H1 (cell line): ENCODE data around the gene CFAP91. TPM values are rescaled to one million over a fixed set of nuclear protein-coding genes. Genes with fewer than 3 reads are reported as not detected.
A peak's percentile ranks its signal among the peaks of the same experiment; 100 is the strongest.

Source experiments
- CTCF ChIA-PET: fragments of 300-600 bp; sonication (Branson Sonifier 250); formaldehyde crosslinking; loops from one replicate; lab custom pipeline; 2021; ENCODE audit not compliant: partially characterized antibody; lab: Charles Lee
- POLR2A ChIA-PET: fragments of 300-600 bp; sonication (Branson Sonifier 250); formaldehyde crosslinking; loops from one replicate; lab custom pipeline; 2021; ENCODE audit warnings: inconsistent platforms; ENCODE audit not compliant: partially characterized antibody; lab: Charles Lee
- DNase-seq, 2 experiments: peaks; one replicate each; pipeline versions ENCODE4 v3.0.0 to v3.0.0-alpha.2; 2010 to 2022; ENCODE audit warnings: low spot score in 2 of 2, low read depth in 1 of 2, mixed read lengths in 1 of 2
- FAIRE-seq: peaks from 2 replicates; lab custom pipeline; 2011; peaks lifted over from hg19 to GRCh38; lab: Jason Lieb, UNC
- H2AFZ ChIP-seq: 2 replicates; pipeline ENCODE4 v1.8.1; 2012; ENCODE audit warnings: low read length, inconsistent platforms
- H2AK5ac ChIP-seq: 2 replicates; pipeline ENCODE4 v1.6.1; 2013; ENCODE audit warnings: low read depth, low read length
- H2BK120ac ChIP-seq: replicated peaks from 2 replicates; pipeline ENCODE3; 2013; ENCODE audit warnings: low read depth, low read length, inconsistent platforms
- H2BK12ac ChIP-seq: 2 replicates; pipeline ENCODE4 v1.6.1; 2013; ENCODE audit warnings: low read depth, low read length
- H2BK15ac ChIP-seq: 2 replicates; pipeline ENCODE4 v1.6.1; 2013; ENCODE audit warnings: low read length
- H2BK20ac ChIP-seq: 2 replicates; pipeline ENCODE4 v1.6.1; 2013; ENCODE audit warnings: low read length
- H2BK5ac ChIP-seq: 2 replicates; pipeline ENCODE4 v1.6.1; 2013; ENCODE audit warnings: low read depth, low read length
- H3K14ac ChIP-seq: 2 replicates; pipeline ENCODE4 v1.6.1; 2013; ENCODE audit warnings: inconsistent platforms; ENCODE audit not compliant: insufficient read length
- H3K18ac ChIP-seq: 2 replicates; pipeline ENCODE4 v1.6.1; 2013; ENCODE audit warnings: low read length; ENCODE audit errors: extremely low read depth
- H3K23ac ChIP-seq: 2 replicates; pipeline ENCODE4 v1.6.1; 2013; ENCODE audit warnings: inconsistent platforms; ENCODE audit not compliant: insufficient read length
- H3K23me2 ChIP-seq: 2 replicates; pipeline ENCODE4 v1.6.1; 2013; ENCODE audit warnings: low read depth, low read length
- H3K27ac ChIP-seq: 2 replicates; pipeline ENCODE4 v1.6.1; 2011; ENCODE audit warnings: low read depth, low read length, inconsistent platforms
- H3K27me3 ChIP-seq, 4 experiments: replicated peaks in 1 of 4; 1 replicate in 1 of 4; 2 replicates in 3 of 4; pipeline versions ENCODE4 v1.6.1 to v1.8.1; 2011 to 2013; ENCODE audit warnings: low read length in 3 of 4, mild to moderate bottlenecking in 3 of 4, inconsistent platforms in 2 of 4, mixed read lengths in 2 of 4, moderate library complexity in 1 of 4; ENCODE audit not compliant: control insufficient read depth in 3 of 4, insufficient read depth in 3 of 4; ENCODE audit errors: extremely low read depth in 1 of 4
- H3K36me3 ChIP-seq, 4 experiments: 2 replicates each; pipeline versions ENCODE4 v1.6.1 to v1.8.1; 2011 to 2013; ENCODE audit warnings: mild to moderate bottlenecking in 4 of 4, low read length in 3 of 4, moderate library complexity in 2 of 4, control low read depth in 1 of 4, inconsistent platforms in 1 of 4; ENCODE audit not compliant: insufficient read depth in 4 of 4, control insufficient read depth in 2 of 4
- H3K4ac ChIP-seq: replicated peaks from 2 replicates; pipeline ENCODE3; 2013; ENCODE audit warnings: low read length, low read depth, mixed read lengths, inconsistent platforms; ENCODE audit not compliant: insufficient read length
- H3K4me1 ChIP-seq, 4 experiments: replicated peaks in 1 of 4; 1 replicate in 1 of 4; 2 replicates in 3 of 4; pipeline versions ENCODE4 v1.6.1 to v1.8.1; 2011 to 2013; ENCODE audit warnings: low read length in 3 of 4, inconsistent platforms in 2 of 4, mixed read lengths in 1 of 4; ENCODE audit not compliant: insufficient read depth in 4 of 4, control insufficient read depth in 3 of 4
- H3K4me2 ChIP-seq, 2 experiments: 2 replicates each; pipeline versions ENCODE4 v1.6.1 to v1.8.1; 2011 to 2013; ENCODE audit warnings: low read depth in 2 of 2, low read length in 2 of 2, control low read depth in 1 of 2, inconsistent platforms in 1 of 2, mild to moderate bottlenecking in 1 of 2; ENCODE audit not compliant: insufficient read depth in 1 of 2
- H3K4me3 ChIP-seq, 4 experiments: fragments of 200-600, 300-600 bp in 1 of 4; sonication (generic), shearing (Covaris generic), sonication (Bioruptor Twin) in 1 of 4; 2 replicates each; pipeline versions ENCODE4 v1.5.1 to v1.8.1; 2011 to 2016; ENCODE audit warnings: low read length in 4 of 4, low read depth in 3 of 4, control low read depth in 2 of 4, inconsistent platforms in 2 of 4, mild to moderate bottlenecking in 2 of 4, mixed read lengths in 1 of 4, moderate library complexity in 1 of 4; ENCODE audit not compliant: insufficient read depth in 2 of 4; ENCODE audit errors: extremely low read depth in 1 of 4
- H3K56ac ChIP-seq: replicated peaks from 2 replicates; pipeline ENCODE3; 2013; ENCODE audit warnings: low read depth, mild to moderate bottlenecking, mixed read lengths, low read length, inconsistent platforms; ENCODE audit not compliant: insufficient read length
- H3K79me1 ChIP-seq: 2 replicates; pipeline ENCODE4 v1.6.1; 2013; ENCODE audit warnings: low read depth, low read length, control low read depth
- H3K79me2 ChIP-seq, 2 experiments: 2 replicates each; pipeline versions ENCODE4 v1.6.1 to v1.8.1; 2012 to 2013; ENCODE audit warnings: low read length in 2 of 2, mild to moderate bottlenecking in 2 of 2, inconsistent platforms in 1 of 2; ENCODE audit not compliant: insufficient read depth in 2 of 2, control insufficient read depth in 1 of 2
- H3K9ac ChIP-seq, 4 experiments: replicated peaks in 1 of 4; 1 replicate in 1 of 4; 2 replicates in 3 of 4; pipeline versions ENCODE4 v1.6.1 to v1.8.1; 2011 to 2013; ENCODE audit warnings: low read depth in 3 of 4, low read length in 3 of 4, control low read depth in 2 of 4, mild to moderate bottlenecking in 2 of 4, moderate library complexity in 2 of 4, inconsistent platforms in 1 of 4; ENCODE audit errors: extremely low read depth in 1 of 4
- H3K9me3 ChIP-seq, 2 experiments: 2 replicates each; pipeline versions ENCODE4 v1.6.1 to v1.8.1; 2012 to 2013; ENCODE audit warnings: mild to moderate bottlenecking in 2 of 2, moderate library complexity in 2 of 2, control low read depth in 1 of 2, inconsistent platforms in 1 of 2, low read depth in 1 of 2, low read length in 1 of 2, mixed read lengths in 1 of 2; ENCODE audit not compliant: insufficient read depth in 2 of 2
- H4K20me1 ChIP-seq, 2 experiments: replicated peaks in 1 of 2; 2 replicates each; pipeline versions ENCODE3 to v1.8.1; 2011 to 2013; ENCODE audit warnings: inconsistent platforms in 2 of 2, low read length in 2 of 2, mild to moderate bottlenecking in 1 of 2; ENCODE audit not compliant: insufficient read depth in 2 of 2, control insufficient read depth in 1 of 2
- H4K5ac ChIP-seq: 2 replicates; pipeline ENCODE4 v1.6.1; 2013; ENCODE audit warnings: low read length, low read depth, mixed read lengths, inconsistent platforms; ENCODE audit not compliant: insufficient read length
- H4K8ac ChIP-seq: 2 replicates; pipeline ENCODE4 v1.8.0; 2013; ENCODE audit warnings: mild to moderate bottlenecking, moderate library complexity, low read length, inconsistent platforms; ENCODE audit not compliant: insufficient read depth; ENCODE audit errors: extremely low read depth
- H4K91ac ChIP-seq: replicated peaks from 2 replicates; pipeline ENCODE3; 2013; ENCODE audit warnings: low read length, mixed read lengths, inconsistent platforms; ENCODE audit not compliant: insufficient read length
- ASH2L ChIP-seq: fragments of 200-600, 300-600 bp; sonication (generic); IDR thresholded peaks from one replicate; pipeline ENCODE4 v1.7.1; 2017; ENCODE audit warnings: low read length
- CREB1 ChIP-seq: IDR thresholded peaks from 2 replicates; pipeline ENCODE4 v1.6.1; 2012; ENCODE audit warnings: inconsistent platforms
- GABPA ChIP-seq: IDR thresholded peaks from 2 replicates; pipeline ENCODE4 v1.6.1; 2011; ENCODE audit warnings: mild to moderate bottlenecking, low read length, moderate library complexity, borderline replicate concordance; ENCODE audit not compliant: insufficient read depth
- GTF2F1 ChIP-seq: IDR thresholded peaks from 2 replicates; pipeline ENCODE4 v1.6.1; 2012; ENCODE audit warnings: low read depth, low read length, improper control_type of control experiment, borderline replicate concordance
- HDAC2 ChIP-seq, 2 experiments: fragments of 300-600 bp in 1 of 2; sonication (generic) in 1 of 2; IDR thresholded peaks; 2 replicates each; pipeline ENCODE4 v1.6.1; 2011 to 2012; ENCODE audit warnings: low read depth in 2 of 2, low read length in 2 of 2, mild to moderate bottlenecking in 2 of 2, moderate library complexity in 2 of 2, borderline replicate concordance in 1 of 2, inconsistent platforms in 1 of 2
- KDM1A ChIP-seq: fragments of 200-600, 300-600 bp; sonication (generic); IDR thresholded peaks from 2 replicates; pipeline ENCODE4 v1.7.1; 2016; ENCODE audit warnings: mild to moderate bottlenecking, low read length, borderline replicate concordance
- RXRA ChIP-seq: IDR thresholded peaks from 2 replicates; pipeline ENCODE4 v1.6.1; 2011; ENCODE audit warnings: low read depth, mild to moderate bottlenecking, low read length, moderate library complexity; ENCODE audit not compliant: insufficient read depth
- SRF ChIP-seq: IDR thresholded peaks from 2 replicates; pipeline ENCODE4 v1.6.1; 2011; ENCODE audit warnings: mild to moderate bottlenecking, low read depth, low read length, moderate library complexity
- SUZ12 ChIP-seq: fragments of 200-600 bp; sonication (generic); IDR thresholded peaks from 2 replicates; pipeline ENCODE4 v1.6.1; 2012; ENCODE audit warnings: mild to moderate bottlenecking, inconsistent platforms, low read length, moderate library complexity, mixed read lengths
- TBP ChIP-seq: IDR thresholded peaks from 2 replicates; pipeline ENCODE4 v1.6.1; 2011; ENCODE audit warnings: low read depth, low read length, improper control_type of control experiment
- TCF12 ChIP-seq: IDR thresholded peaks from 2 replicates; pipeline ENCODE4 v1.6.1; 2011; ENCODE audit warnings: low read depth, mild to moderate bottlenecking, low read length
- TEAD4 ChIP-seq: IDR thresholded peaks from 2 replicates; pipeline ENCODE4 v1.6.1; 2012; ENCODE audit warnings: low read depth, low read length, inconsistent platforms, mixed read lengths
- YY1 ChIP-seq: IDR thresholded peaks from 2 replicates; pipeline ENCODE4 v1.6.1; 2011; ENCODE audit warnings: low read depth, mild to moderate bottlenecking, low read length
- WGBS, 2 experiments: shearing (Covaris generic) in 1 of 2; methylation state at CpG; one replicate each; pipeline versions ENCODE4 v1.1.6 to v1.1.7; 2013 to 2015; ENCODE audit warnings: low lambda C conversion rate in 2 of 2, mixed read lengths in 2 of 2, inconsistent platforms in 1 of 2, low coverage in 1 of 2, missing lambda C conversion rate in 1 of 2; ENCODE audit not compliant: insufficient replicate concordance in 2 of 2, insufficient coverage in 1 of 2, insufficient read length in 1 of 2; ENCODE audit errors: extremely low coverage in 1 of 2, missing lambda C conversion rate in 1 of 2; 5-methylcytosine and 5-hydroxymethylcytosine counted together
- polyA plus RNA-seq, 7 experiments: library from polyadenylated mRNA; depleted of rRNA in 3 of 7; stranded (reverse) in 5 of 7; unstranded in 2 of 7; fragments of >200 nt in 5 of 7; fragments of 200-250 nt in 2 of 7; gene quantifications; 1 replicate in 5 of 7; 2 replicates in 1 of 7; 4 replicates in 1 of 7; pipeline versions ENCODE4 v1.2.1 to v1.2.3, GENCODE V29; 2011 to 2013; ENCODE audit warnings: missing spikeins in 2 of 7, mixed read lengths in 2 of 7
- total RNA-seq: library from RNA; stranded (reverse); fragmentation: NEBNext Ultra II Directional; extraction: Animal tissue kit (Norgen Biotek cat#: 25700); gene quantifications from 2 replicates; pipeline ENCODE4 v1.2.1, GENCODE V29; 2021

The CFAP91 gene
- total and polyA plus RNA-seq, 2 of the 8 experiments (the other 6 are each of a cell fraction or from before 2014, with no cell fraction given): 5.4 to 7.4 TPM

DNA sequence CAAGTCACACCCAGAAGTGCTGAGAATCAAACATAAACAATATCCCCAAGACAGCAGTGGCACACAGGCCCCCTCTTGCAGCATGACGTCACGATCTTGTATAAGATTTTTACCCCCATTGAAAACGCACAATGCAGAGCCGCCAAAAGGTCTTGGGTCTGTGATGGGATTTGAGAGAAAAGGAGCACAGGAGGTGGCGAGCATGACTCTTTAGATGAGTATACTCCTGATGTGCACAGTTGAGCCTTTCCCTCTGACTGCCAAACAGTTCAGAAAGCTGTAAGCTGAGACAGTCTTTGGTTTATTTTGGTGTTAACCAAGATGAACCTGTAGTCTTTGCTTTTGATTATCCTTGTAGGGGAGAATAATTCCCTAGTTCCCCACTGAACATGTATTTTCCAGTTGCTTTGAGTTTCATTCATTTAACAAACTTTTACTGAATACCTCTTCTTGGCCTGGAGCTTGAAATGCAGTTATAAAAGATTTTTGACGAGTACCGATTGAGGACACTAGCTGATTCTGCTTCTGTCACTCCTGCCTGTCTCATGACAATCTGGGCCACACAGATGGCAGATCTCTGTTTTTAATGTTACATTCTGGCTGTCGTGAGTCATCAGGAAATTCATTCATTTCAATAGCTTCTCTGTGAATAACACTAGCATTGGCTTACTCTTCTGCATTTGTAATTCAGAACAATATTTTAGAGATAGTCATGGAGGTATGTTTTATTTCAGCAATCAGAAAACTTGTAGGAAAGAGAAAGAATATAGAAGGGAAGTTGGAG lies 28.9 kb downstream of the CFAP91 start:
- no peak overlapping the region for H2BK20ac ChIP-seq
- no peak overlapping the region for H3K4me3 ChIP-seq
- FAIRE-seq: peak; percentile 24
- H2BK120ac ChIP-seq: no peak overlapping the region
- H4K8ac ChIP-seq: no peak overlapping the region
- 0 out of 2 replicates have a peak overlapping the region, but pooled peaks have one; percentile 22 for H2AFZ ChIP-seq
- WGBS, 2 experiments: 85% methylated on average over 8 of the region's 8 CpGs; no CpG with 5 or more reads in 1 of the 2 experiments
- no peak overlapping the region for H3K56ac ChIP-seq
- H3K18ac ChIP-seq: no peak overlapping the region
- no peak overlapping the region for H4K5ac ChIP-seq
- no peak overlapping the region for H4K91ac ChIP-seq
- H4K20me1 ChIP-seq: no peaks in the 10 kb centered on the region
- no peak overlapping the region for H3K23ac ChIP-seq
- H3K4me1 ChIP-seq: no peaks in the 10 kb centered on the region
- DNase-seq: no peak
- ChIA-PET CTCF (interaction anchor here (0.9 to 3.2 kb wide), 2 partner anchors 10 to 15 kb away, joined by 3 to 23 read pairs; no protein-coding TSS in a partner anchor), POLR2A (interaction anchor here (1.7 kb wide), 1 partner anchor 10 kb away, joined by 4 read pairs; no protein-coding TSS in a partner anchor)
- H3K79me2 ChIP-seq: no peaks in the 10 kb centered on the region
- no peak overlapping the region for H2BK12ac ChIP-seq
- H3K36me3 ChIP-seq: no peaks in the 10 kb centered on the region; a peak in 1 of 8 replicates
- H2BK5ac ChIP-seq: no peak overlapping the region
- no peak overlapping the region for H3K4me2 ChIP-seq
- H3K9me3 ChIP-seq: no peaks in the 10 kb centered on the region
- no peak overlapping the region for H2AK5ac ChIP-seq
- H2BK15ac ChIP-seq: no peak overlapping the region
- H3K27me3 ChIP-seq: no peaks in the 10 kb centered on the region
- no peak overlapping the region for H3K9ac ChIP-seq
- no peak overlapping the region for H3K4ac ChIP-seq
- H3K27ac ChIP-seq: no peak overlapping the region
- H3K79me1 ChIP-seq: no peaks in the 10 kb centered on the region
- H3K14ac ChIP-seq: no peak overlapping the region
- peaks cover 1% of the 10 kb centered on the region; the same call in 1 of the 2 replicates for H3K23me2 ChIP-seq
- TF ChIP-seq RXRA: no peak
- no peak for TF ChIP-seq SUZ12
- TF ChIP-seq CREB1: no peak
- TF ChIP-seq TEAD4: no peak
- no peak for TF ChIP-seq ASH2L
- no peak for TF ChIP-seq TCF12
- TF ChIP-seq GABPA: no peak
- no peak for TF ChIP-seq SRF
- TF ChIP-seq TBP: no peak
- TF ChIP-seq GTF2F1: no peak
- TF ChIP-seq HDAC2 (IDR thresholded peaks at IDR 0.05; ENCODE audit: borderline replicate concordance in 1 of 2, low read depth in 2 of 2, low read length in 2 of 2): no peak
- no peak for TF ChIP-seq KDM1A
- no peak for TF ChIP-seq YY1
